Adrenal gland (tissue), 12 donors: ENCODE data around the gene TRAPPC3. TPM values are rescaled to one million over a fixed set of nuclear protein-coding genes. Genes with fewer than 3 reads are reported as not detected.

Experiments
- DNase-seq, 7 donors: peaks; one replicate each; pipeline ENCODE4 v3.0.0-alpha.2; 2019 to 2020
- H3K27ac ChIP-seq, 5 donors: fragments of 200-600 bp; sonication (generic) in 4 of 5; 1 replicate in 3 of 5; 2 replicates in 2 of 5; pipeline versions ENCODE4 v1.5.1 to v1.8.0; 2016 to 2020; ENCODE audit warnings: mild to moderate bottlenecking in 1 of 5
- H3K27me3 ChIP-seq: fragments of 200-600 bp; 2 replicates; pipeline ENCODE4 v1.8.0; 2021
- H3K36me3 ChIP-seq, 2 donors: fragments of 200-600 bp; replicated peaks in 1 of 2; 1 replicate in 1 of 2; 2 replicates in 1 of 2; pipeline versions ENCODE4 v1.5.1 to v1.8.0; 2018 to 2022
- H3K4me1 ChIP-seq, 2 donors: fragments of 200-600 bp; replicated peaks in 1 of 2; 1 replicate in 1 of 2; 2 replicates in 1 of 2; pipeline versions ENCODE4 v1.5.1 to v1.8.0; 2018 to 2021
- H3K4me3 ChIP-seq, 4 donors: fragments of 200-600 bp; sonication (generic) in 3 of 4; one replicate each; pipeline ENCODE4 v1.5.1; 2016 to 2018
- H3K9me3 ChIP-seq, 3 donors: fragments of 200-600 bp; sonication (generic) in 1 of 3; replicated peaks in 1 of 3; 1 replicate in 2 of 3; 2 replicates in 1 of 3; pipeline versions ENCODE4 v1.5.1 to v1.8.0; 2016 to 2021
- POLR2A ChIP-seq, 2 donors: fragments of 450-650 bp; IDR thresholded peaks; one replicate each; pipeline ENCODE4 v1.6.1; 2017; ENCODE audit warnings: antibody characterized with exemption in 2 of 2, mild to moderate bottlenecking in 2 of 2, moderate library complexity in 1 of 2
- WGBS, 4 donors: extraction: QIAGEN DNeasy Blood & Tissue Kit in 2 of 4; methylation state at CpG; one replicate each; pipeline versions ENCODE4 v1.1.5 to v1.1.7; 2013 to 2017; 5-methylcytosine and 5-hydroxymethylcytosine counted together
- intact Hi-C, 2 donors: fragments of 100-400 bp; cut with DNase I; formaldehyde crosslinking; loops; one replicate each; pipeline versions ENCODE4 v1.14.1 to v1.15.0; 2022 to 2023
- polyA plus RNA-seq, 3 donors: library from polyadenylated mRNA; stranded (reverse); fragments of 200-250 nt in 2 of 3; fragments of 350-450 nt in 1 of 3; fragmentation: Illumina TruSeq in 1 of 3; extraction: RNeasy Lipid Tissue Mini Kit (QIAGEN cat#74804) in 1 of 3; gene quantifications; one replicate each; pipeline ENCODE4 v1.2.3, GENCODE V29; 2013 to 2014
- total RNA-seq, 9 donors: library from RNA; depleted of rRNA in 4 of 9; stranded (reverse); fragments of >200 nt in 4 of 9; fragments of 120-200 nt in 1 of 9; fragmentation: NEBNext Ultra II Directional in 1 of 9; extraction: Animal tissue kit (Norgen Biotek cat#: 25700) in 1 of 9; gene quantifications; one replicate each; pipeline versions ENCODE4 v1.1.0 to v1.2.4, GENCODE V29; 2013 to 2023
- TF ChIP-seq, protein P1 (sequence below), 6 experiments: fragments of 450-650 bp in 4 of 6; fragments of 200-600 bp in 2 of 6; sonication (generic) in 1 of 6; IDR thresholded peaks; 1 replicate in 5 of 6; 2 replicates in 1 of 6; pipeline versions ENCODE4 v1.5.1 to v1.8.0; 2016 to 2021; ENCODE audit warnings: antibody characterized with exemption in 6 of 6, mild to moderate bottlenecking in 2 of 6, moderate library complexity in 1 of 6
- donor health status: healthy with polysubstance abuse.
- donor health status: Bipolar disorder and iron deficiency.
- donor health status: DM: yes; HTN: yes; CAD: no.
- donor health status: DM: no; HTN: no; CAD: no.
- donor health status: DM: no; HTN: no; CAD: no.
- donor health status: DM: yes; HTN: yes; CAD: no.

Gene TRAPPC3
- total and polyA plus RNA-seq, 12 donors: 54.0 to 182 (median 114) TPM

DNA sequence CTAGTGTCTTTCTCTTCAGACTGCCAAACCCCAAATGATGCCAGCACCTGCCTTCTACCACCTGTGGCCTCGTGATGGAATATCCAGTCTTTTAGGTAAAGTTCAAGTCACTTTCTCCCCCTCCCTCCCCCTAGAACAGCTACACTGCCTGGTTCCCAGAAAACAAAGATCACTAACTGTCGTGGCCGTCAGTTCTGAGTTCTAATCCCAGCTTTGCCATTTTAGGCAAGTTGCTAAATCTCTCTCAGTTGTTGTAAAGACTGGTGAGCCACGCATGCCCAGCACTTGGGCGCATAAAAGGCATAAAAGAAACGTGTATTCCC is 648 bp upstream of the TRAPPC3 start:
- Histone ChIP-seq H3K27me3 (no peaks in the 10 kb centered on the region), H3K36me3 (peaks cover 0 to 8% of the 10 kb centered on the region in 2 donors), H3K27ac (peak overlapping the region; percentile 70 to 97 (median 96)), H3K9me3 (no peaks in the 10 kb centered on the region), H3K4me1 (peaks cover 30 to 50% of the 10 kb centered on the region in 2 donors), H3K4me3 (no peak overlapping the region)
- TF ChIP-seq, protein P1, sequence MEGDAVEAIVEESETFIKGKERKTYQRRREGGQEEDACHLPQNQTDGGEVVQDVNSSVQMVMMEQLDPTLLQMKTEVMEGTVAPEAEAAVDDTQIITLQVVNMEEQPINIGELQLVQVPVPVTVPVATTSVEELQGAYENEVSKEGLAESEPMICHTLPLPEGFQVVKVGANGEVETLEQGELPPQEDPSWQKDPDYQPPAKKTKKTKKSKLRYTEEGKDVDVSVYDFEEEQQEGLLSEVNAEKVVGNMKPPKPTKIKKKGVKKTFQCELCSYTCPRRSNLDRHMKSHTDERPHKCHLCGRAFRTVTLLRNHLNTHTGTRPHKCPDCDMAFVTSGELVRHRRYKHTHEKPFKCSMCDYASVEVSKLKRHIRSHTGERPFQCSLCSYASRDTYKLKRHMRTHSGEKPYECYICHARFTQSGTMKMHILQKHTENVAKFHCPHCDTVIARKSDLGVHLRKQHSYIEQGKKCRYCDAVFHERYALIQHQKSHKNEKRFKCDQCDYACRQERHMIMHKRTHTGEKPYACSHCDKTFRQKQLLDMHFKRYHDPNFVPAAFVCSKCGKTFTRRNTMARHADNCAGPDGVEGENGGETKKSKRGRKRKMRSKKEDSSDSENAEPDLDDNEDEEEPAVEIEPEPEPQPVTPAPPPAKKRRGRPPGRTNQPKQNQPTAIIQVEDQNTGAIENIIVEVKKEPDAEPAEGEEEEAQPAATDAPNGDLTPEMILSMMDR (IDR thresholded peaks at IDR 0.05): no peak
- TF ChIP-seq POLR2A (IDR thresholded peaks at IDR 0.05): no peak
- no peak for DNase-seq
- intact Hi-C loops: loop anchor here (5.0 to 10.0 kb wide), 4 partner anchors 37 to 245 kb away; partner anchors contain the start of gene LSM10 (in 1 of the 2)
- 26 to 47% (median 36%) methylated on average over 6 of the region's 6 CpGs for WGBS, 4 donors

DNA sequence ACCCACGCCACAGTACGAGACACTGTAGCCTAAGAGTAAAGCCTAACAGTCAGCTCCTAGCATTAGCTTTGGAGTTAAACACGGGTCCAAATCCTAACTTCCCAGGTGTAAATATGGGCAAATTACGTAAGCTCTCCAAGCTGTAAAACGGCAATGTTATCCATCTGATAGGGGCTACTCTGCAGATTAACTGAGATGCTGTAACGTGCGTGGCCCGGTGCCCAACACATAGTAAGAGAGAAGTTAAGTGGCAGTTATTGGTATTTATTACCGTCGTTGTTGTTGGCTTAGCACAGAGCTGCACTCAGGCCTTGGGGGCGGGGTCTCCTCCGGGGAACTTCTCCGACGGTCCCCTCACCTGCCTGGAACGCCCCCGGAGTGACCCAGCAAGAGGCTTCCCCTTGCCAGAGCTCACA is 457 bp downstream of the TRAPPC3 start:
- WGBS, 4 donors: 1 to 5% (median 1%) methylated on average over 13 to 16 of the region's 16 CpGs
- Histone ChIP-seq H3K27ac (peak overlapping the region; percentile 74 to 96 (median 89)), H3K4me1 (peaks cover 27 to 45% of the 10 kb centered on the region in 2 donors), H3K4me3 (peak overlapping the region; percentile 59 to 96 (median 76)), H3K9me3 (no peaks in the 10 kb centered on the region), H3K36me3 (peaks cover 0 to 8% of the 10 kb centered on the region in 2 donors), H3K27me3 (no peaks in the 10 kb centered on the region)
- no peak for TF ChIP-seq POLR2A (IDR thresholded peaks at IDR 0.05)
- TF ChIP-seq, protein P1 (IDR thresholded peaks at IDR 0.05): no peak
- intact Hi-C loops: loop anchor here (5.0 to 10.0 kb wide), 2 partner anchors 143 to 246 kb away; partner anchors contain the start of gene LSM10 (in 1 of the 2)
- DNase-seq: no peak

DNA sequence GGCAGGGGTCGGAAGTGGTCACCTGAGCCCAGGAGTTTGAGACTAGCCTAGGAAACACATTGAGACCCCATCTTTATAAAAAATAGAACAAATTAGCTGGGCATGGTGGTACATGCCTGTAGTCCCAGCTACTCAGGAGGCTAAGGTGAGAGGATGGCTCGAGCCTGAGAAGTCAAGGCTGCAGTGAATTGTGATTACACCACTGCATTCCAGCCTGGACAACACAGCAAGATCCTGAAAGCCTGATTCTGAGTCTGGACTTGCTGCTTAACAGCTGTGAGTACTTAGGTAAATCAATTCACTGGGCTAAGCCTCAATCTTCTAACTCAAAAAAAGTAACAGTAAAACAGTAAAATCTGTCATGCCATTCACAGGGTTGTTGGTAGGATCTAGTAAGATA is 4.9 kb downstream of the TRAPPC3 start:
- TF ChIP-seq POLR2A (IDR thresholded peaks at IDR 0.05): no peak
- TF ChIP-seq, protein P1 (IDR thresholded peaks at IDR 0.05): no peak
- 76 to 89% (median 84%) methylated on average over 2 of the region's 2 CpGs for WGBS, 4 donors
- H3K27me3 ChIP-seq: no peaks in the 10 kb centered on the region
- peaks cover 28 to 63% of the 10 kb centered on the region in 2 donors for H3K4me1 ChIP-seq
- H3K36me3 ChIP-seq: peaks cover 0 to 8% of the 10 kb centered on the region in 2 donors
- no peak overlapping the region for H3K4me3 ChIP-seq
- H3K27ac ChIP-seq: no peak overlapping the region
- no peak for DNase-seq
- intact Hi-C loops: loop anchor here in 1 of 2 donors (10.0 kb wide), 1 partner anchor 250 kb away; the partner anchor contains the start of gene LSM10
- H3K9me3 ChIP-seq: no peaks in the 10 kb centered on the region

DNA sequence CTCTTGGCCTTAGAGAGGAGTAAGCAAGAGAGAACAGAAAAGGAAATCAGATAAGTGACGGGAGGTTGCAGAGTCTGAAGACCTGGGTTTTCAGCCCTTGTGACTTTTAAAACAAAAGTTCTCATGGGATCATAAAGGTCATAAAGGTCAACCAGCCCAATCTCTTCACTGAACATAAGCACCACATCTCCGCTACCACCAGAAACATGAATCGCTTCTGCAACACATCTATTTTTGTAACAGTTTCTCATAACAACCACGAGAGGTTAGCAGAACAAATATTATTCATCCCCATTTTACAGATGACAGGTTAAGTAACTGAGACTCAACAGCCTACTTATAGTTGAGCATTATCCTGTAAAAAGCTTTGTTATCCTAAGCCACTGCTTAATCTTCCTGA is 5.9 kb downstream of the TRAPPC3 start:
- TF ChIP-seq POLR2A (IDR thresholded peaks at IDR 0.05): no peak
- TF ChIP-seq, protein P1 (IDR thresholded peaks at IDR 0.05): no peak
- no peaks in the 10 kb centered on the region for H3K27me3 ChIP-seq
- H3K4me3 ChIP-seq: no peak overlapping the region
- no peak for DNase-seq
- H3K27ac ChIP-seq: no peak overlapping the region
- WGBS, 4 donors: 83 to 92% (median 88%) methylated on average over 4 of the region's 4 CpGs
- H3K36me3 ChIP-seq: peaks cover 0 to 15% of the 10 kb centered on the region in 2 donors
- intact Hi-C loops: loop anchor here in 1 of 2 donors (10.0 kb wide), 1 partner anchor 251 kb away; the partner anchor contains the start of gene LSM10
- H3K9me3 ChIP-seq: no peaks in the 10 kb centered on the region
- peaks cover 26 to 63% of the 10 kb centered on the region in 2 donors for H3K4me1 ChIP-seq
